ENCODE measurements around the gene NRL. TPM values are rescaled to one million over a fixed set of nuclear protein-coding genes. Genes with fewer than 3 reads are reported as not detected.

NRL gene
- total and polyA plus RNA-seq, 9 of the 15 experiments (the other 6 are each of a cell fraction or from before 2014, with no cell fraction given) = 0.07 to 2.7 (median 1.4) TPM; not detected in 1

DNA sequence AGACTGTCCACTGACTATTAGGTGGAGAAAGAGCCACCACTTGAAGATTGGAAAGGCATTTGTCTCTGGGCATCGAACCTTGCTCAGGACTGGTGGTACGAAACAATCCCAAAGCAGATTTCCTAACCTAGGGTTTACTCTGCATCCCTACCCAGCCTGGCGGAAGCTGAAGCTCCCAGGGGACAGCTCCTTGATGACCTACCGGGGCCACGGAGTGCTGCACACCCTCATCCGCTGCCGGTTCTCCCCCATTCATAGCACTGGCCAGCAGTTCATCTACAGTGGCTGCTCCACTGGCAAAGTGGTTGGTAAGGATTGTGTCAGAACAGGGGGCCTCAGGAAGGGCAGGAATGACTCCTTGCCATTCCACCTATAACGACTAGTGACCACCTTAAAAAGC, 6.5 kb upstream of the NRL start (continued):
- TF ChIP-seq JUN (IDR thresholded peaks at IDR 0.05; ENCODE audit: borderline replicate concordance, low read depth, low read length) (no peak), JUN (CRISPR knock-in tag; IDR thresholded peaks at IDR 0.05; ENCODE audit: borderline replicate concordance) (no peak), NUFIP1 (IDR thresholded peaks at IDR 0.05; ENCODE audit: partially characterized antibody) (no peak), POLR2H (tag; IDR thresholded peaks at IDR 0.05; ENCODE audit: low read depth) (no peak), DNMT1 (IDR thresholded peaks at IDR 0.05) (no peak), MEF2A (IDR thresholded peaks at IDR 0.05; ENCODE audit: control insufficient read depth, low read depth, low read length) (no peak), SAFB2 (IDR thresholded peaks at IDR 0.05; ENCODE audit: borderline replicate concordance, low read depth, low read length, severe bottlenecking) (no peak), ZNF23 (CRISPR knock-in tag; IDR thresholded peaks at IDR 0.05) (no peak), CGGBP1 (CRISPR knock-in tag; IDR thresholded peaks at IDR 0.05) (no peak)
- TF ChIP-seq, protein P1, sequence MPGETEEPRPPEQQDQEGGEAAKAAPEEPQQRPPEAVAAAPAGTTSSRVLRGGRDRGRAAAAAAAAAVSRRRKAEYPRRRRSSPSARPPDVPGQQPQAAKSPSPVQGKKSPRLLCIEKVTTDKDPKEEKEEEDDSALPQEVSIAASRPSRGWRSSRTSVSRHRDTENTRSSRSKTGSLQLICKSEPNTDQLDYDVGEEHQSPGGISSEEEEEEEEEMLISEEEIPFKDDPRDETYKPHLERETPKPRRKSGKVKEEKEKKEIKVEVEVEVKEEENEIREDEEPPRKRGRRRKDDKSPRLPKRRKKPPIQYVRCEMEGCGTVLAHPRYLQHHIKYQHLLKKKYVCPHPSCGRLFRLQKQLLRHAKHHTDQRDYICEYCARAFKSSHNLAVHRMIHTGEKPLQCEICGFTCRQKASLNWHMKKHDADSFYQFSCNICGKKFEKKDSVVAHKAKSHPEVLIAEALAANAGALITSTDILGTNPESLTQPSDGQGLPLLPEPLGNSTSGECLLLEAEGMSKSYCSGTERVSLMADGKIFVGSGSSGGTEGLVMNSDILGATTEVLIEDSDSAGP (CRISPR knock-in tag; IDR thresholded peaks at IDR 0.05) = no peak

GRCh38 chr14:24119691-24120090, 4.9 kb upstream of the NRL start:
- ChIA-PET CTCF (ENCODE audit: low intra/inter-chr PET ratio) (no interaction called here), POLR2A (interaction anchor here (0.6 kb wide), 1 partner anchor 29 kb away, joined by 3 read pairs; no protein-coding TSS in a partner anchor)
- no peak for ATAC-seq
- no TSS peak for BruUV-seq (replicated peaks)
- no peak overlapping the region for H3K27ac ChIP-seq (ENCODE audit: extremely low read depth, low read depth, low read length)
- H3K4me1 ChIP-seq (replicated peaks in 1 of 2; ENCODE audit: control insufficient read depth in 2 of 2, insufficient read depth in 2 of 2, low read length in 2 of 2) = peaks cover 17 to 18% of the 10 kb centered on the region in 2 experiments; a peak in 4 of 5 replicates
- H3K79me2 ChIP-seq (ENCODE audit: control insufficient read depth, insufficient read depth, low read length) = peaks cover 18% of the 10 kb centered on the region
- no peak for FAIRE-seq
- no peak overlapping the region for H3K4me2 ChIP-seq (ENCODE audit: insufficient read depth, low read length)
- DNase-seq (ENCODE audit: extremely low read depth in 1 of 4, low spot score in 3 of 4) = no peak
- no peak overlapping the region for H3K4me3 ChIP-seq
- H2AFZ ChIP-seq (ENCODE audit: low read depth, low read length) = no peak overlapping the region
- no peaks in the 10 kb centered on the region for H3K9me3 ChIP-seq (replicated peaks; ENCODE audit: control insufficient read depth, insufficient read depth, low read depth, low read length)
- intact Hi-C loops (cut with micrococcal nuclease) = no loop called here
- H3K9me1 ChIP-seq (ENCODE audit: control insufficient read depth, insufficient read depth, low read length) = no peaks in the 10 kb centered on the region
- H3K27me3 ChIP-seq (ENCODE audit: control insufficient read depth in 2 of 2, insufficient read depth in 2 of 2, low read length in 2 of 2) = no peaks in the 10 kb centered on the region
- peak overlapping the region in 1 of 2 experiments; percentile 36; a peak in 1 of 4 replicates for H3K9ac ChIP-seq (ENCODE audit: insufficient read depth in 1 of 2, low read depth in 2 of 2, low read length in 2 of 2)
- H4K20me1 ChIP-seq (replicated peaks; ENCODE audit: control insufficient read depth, insufficient read depth, low read length) = no peaks in the 10 kb centered on the region
- TF ChIP-seq BRCA1 (IDR thresholded peaks at IDR 0.05) (no peak), BRCA1 (CRISPR knock-in tag; IDR thresholded peaks at IDR 0.05) (no peak), RCOR1 (IDR thresholded peaks at IDR 0.05; ENCODE audit: borderline replicate concordance in 1 of 2, low read depth in 2 of 2, low read length in 2 of 2) (no peak), ZNF134 (CRISPR knock-in tag; conservative IDR thresholded peaks at IDR 0.05) (no peak), BHLHE40 (IDR thresholded peaks at IDR 0.05; ENCODE audit: low read length) (no peak), JUN (IDR thresholded peaks at IDR 0.05; ENCODE audit: borderline replicate concordance, low read depth, low read length) (no peak), JUN (CRISPR knock-in tag; IDR thresholded peaks at IDR 0.05; ENCODE audit: borderline replicate concordance) (no peak), ZNF24 (IDR thresholded peaks at IDR 0.05) (no peak), JUNB (CRISPR knock-in tag; conservative IDR thresholded peaks at IDR 0.05) (no peak), POLR2H (tag; IDR thresholded peaks at IDR 0.05; ENCODE audit: low read depth) (no peak), CTBP1 (IDR thresholded peaks at IDR 0.05; ENCODE audit: borderline replicate concordance) (no peak)
- in situ Hi-C loops (cut with MboI) = no loop called here
- WGBS (ENCODE audit: insufficient coverage, low coverage, missing lambda C conversion rate) = 94% methylated on average over 6 of the region's 6 CpGs
- peaks cover 63% of the 10 kb centered on the region; the same call in 2 of the 3 replicates for H3K36me3 ChIP-seq (ENCODE audit: control insufficient read depth, insufficient read depth, low read length)
